C1 segment of cervical spinal cord (tissue), 14 donors: ENCODE measurements around the gene UBE3A.

Source experiments
- DNase-seq, 14 donors: peaks; one replicate each; lab custom pipeline; 2025; lab: John Stamatoyannopoulos, UW

The UBE3A gene

GRCh38 chr15:25331860-25332259, 107.0 kb downstream of the UBE3A start:
- DNase-seq, result no peak

GRCh38 chr15:25331404-25331803, 107.4 kb downstream of the UBE3A start:
- no peak for DNase-seq

- no peak for DNase-seq
These were observed 109.1 kb downstream of the UBE3A start for GRCh38 chr15:25329696-25330095.

GRCh38 chr15:25327686-25328085, 111.1 kb downstream of the UBE3A start:
- peak in 1 of 14 donors; percentile 3 for DNase-seq

- DNase-seq, result no peak
These were observed 113.6 kb downstream of the UBE3A start for GRCh38 chr15:25325187-25325586.

- DNase-seq, result no peak
These were observed 115.4 kb downstream of the UBE3A start for GRCh38 chr15:25323420-25323819.

- DNase-seq, result no peak
These were observed 151.0 kb downstream of the UBE3A start for GRCh38 chr15:25287823-25288222.
